KMS-11 (cell line): Measurements from ENCODE around the gene GRAMD1A.
"Not testable (repeated sequence)": the region's sequence is repeated elsewhere in the genome, so short reads cannot be mapped to it uniquely, and the experiment has no call there.

Experiments used
- H2AFZ ChIP-seq: fragments of 200-600 bp; sonication (generic); 2 replicates; pipeline ENCODE4 v1.6.1; 2016; ENCODE audit warnings: antibody characterized with exemption, mixed run types, low read depth
- H3K27ac ChIP-seq: fragments of 200-600 bp; sonication (generic); 2 replicates; pipeline ENCODE4 v1.6.1; 2016; ENCODE audit warnings: mild to moderate bottlenecking, mixed run types
- H3K27me3 ChIP-seq: fragments of 200-600 bp; sonication (generic); 2 replicates; pipeline ENCODE4 v1.6.1; 2017; ENCODE audit warnings: mild to moderate bottlenecking, low read depth, mixed run types, moderate library complexity; ENCODE audit not compliant: insufficient read depth
- H3K36me3 ChIP-seq: fragments of 200-600 bp; sonication (generic); 2 replicates; pipeline ENCODE4 v1.6.1; 2017; ENCODE audit warnings: mild to moderate bottlenecking, mixed run types; ENCODE audit not compliant: insufficient read depth
- H3K4me1 ChIP-seq: fragments of 200-600 bp; sonication (generic); 2 replicates; pipeline ENCODE4 v1.6.1; 2016; ENCODE audit warnings: mild to moderate bottlenecking, low read depth, mixed run types; ENCODE audit not compliant: poor library complexity, severe bottlenecking
- H3K4me2 ChIP-seq: fragments of 200-600 bp; sonication (generic); 2 replicates; pipeline ENCODE4 v1.7.0; 2016; ENCODE audit warnings: mild to moderate bottlenecking, mixed run types
- H3K4me3 ChIP-seq: fragments of 200-600 bp; sonication (generic); IDR thresholded peaks from 2 replicates; pipeline ENCODE4 v1.6.1; 2017; ENCODE audit warnings: low read depth, low read length, mixed read lengths; ENCODE audit not compliant: insufficient read depth
- H3K79me2 ChIP-seq: fragments of 200-600 bp; sonication (generic); 2 replicates; pipeline ENCODE4 v1.6.1; 2016; ENCODE audit warnings: low read depth, mixed run types; ENCODE audit not compliant: insufficient read depth
- H3K9ac ChIP-seq: fragments of 200-600 bp; sonication (generic); 2 replicates; pipeline ENCODE4 v1.6.1; 2016; ENCODE audit warnings: mild to moderate bottlenecking, mixed run types
- H4K20me1 ChIP-seq: fragments of 200-600 bp; sonication (generic); 2 replicates; pipeline ENCODE4 v1.6.1; 2016; ENCODE audit warnings: mild to moderate bottlenecking, mixed run types; ENCODE audit not compliant: insufficient read depth
- TF ChIP-seq, protein P1 (sequence below): fragments of 200-600 bp; sonication (generic); conservative IDR thresholded peaks from 2 replicates; pipeline ENCODE4 v1.6.1; 2017; ENCODE audit warnings: low read depth, mild to moderate bottlenecking, antibody characterized with exemption, low read length, moderate library complexity, mixed read lengths

The GRAMD1A gene

DNA sequence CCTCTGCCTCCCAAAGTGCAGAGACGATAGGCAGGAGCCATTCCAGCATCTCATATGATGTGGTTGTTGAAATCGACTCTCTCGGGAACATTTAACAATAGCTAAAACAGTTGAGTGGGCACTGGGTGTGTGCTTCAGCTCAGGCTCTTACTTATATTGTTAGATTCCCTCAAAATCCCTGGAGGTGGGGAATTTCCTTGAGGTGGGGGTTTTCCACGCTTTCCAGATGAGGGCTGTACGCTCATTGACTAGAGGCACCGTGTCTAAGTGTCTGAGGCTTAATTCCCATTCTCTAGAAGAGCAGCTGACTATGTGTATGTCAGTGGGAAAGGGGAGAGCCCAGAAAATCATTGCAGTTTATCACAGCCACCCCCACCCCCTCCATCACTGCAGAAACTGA lies 10.8 kb upstream of the GRAMD1A start:
- no peaks in the 10 kb centered on the region for H4K20me1 ChIP-seq
- TF ChIP-seq, protein P1, sequence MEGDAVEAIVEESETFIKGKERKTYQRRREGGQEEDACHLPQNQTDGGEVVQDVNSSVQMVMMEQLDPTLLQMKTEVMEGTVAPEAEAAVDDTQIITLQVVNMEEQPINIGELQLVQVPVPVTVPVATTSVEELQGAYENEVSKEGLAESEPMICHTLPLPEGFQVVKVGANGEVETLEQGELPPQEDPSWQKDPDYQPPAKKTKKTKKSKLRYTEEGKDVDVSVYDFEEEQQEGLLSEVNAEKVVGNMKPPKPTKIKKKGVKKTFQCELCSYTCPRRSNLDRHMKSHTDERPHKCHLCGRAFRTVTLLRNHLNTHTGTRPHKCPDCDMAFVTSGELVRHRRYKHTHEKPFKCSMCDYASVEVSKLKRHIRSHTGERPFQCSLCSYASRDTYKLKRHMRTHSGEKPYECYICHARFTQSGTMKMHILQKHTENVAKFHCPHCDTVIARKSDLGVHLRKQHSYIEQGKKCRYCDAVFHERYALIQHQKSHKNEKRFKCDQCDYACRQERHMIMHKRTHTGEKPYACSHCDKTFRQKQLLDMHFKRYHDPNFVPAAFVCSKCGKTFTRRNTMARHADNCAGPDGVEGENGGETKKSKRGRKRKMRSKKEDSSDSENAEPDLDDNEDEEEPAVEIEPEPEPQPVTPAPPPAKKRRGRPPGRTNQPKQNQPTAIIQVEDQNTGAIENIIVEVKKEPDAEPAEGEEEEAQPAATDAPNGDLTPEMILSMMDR = no peak
- H3K27me3 ChIP-seq = no peaks in the 10 kb centered on the region; the same call in 1 of the 2 replicates
- H3K4me1 ChIP-seq = no peaks in the 10 kb centered on the region
- H3K27ac ChIP-seq = no peak overlapping the region
- H3K79me2 ChIP-seq = no peaks in the 10 kb centered on the region
- H2AFZ ChIP-seq = no peak overlapping the region
- H3K4me2 ChIP-seq = no peak overlapping the region
- no peak overlapping the region for H3K9ac ChIP-seq
- H3K4me3 ChIP-seq = no peak overlapping the region
- no peaks in the 10 kb centered on the region for H3K36me3 ChIP-seq

DNA sequence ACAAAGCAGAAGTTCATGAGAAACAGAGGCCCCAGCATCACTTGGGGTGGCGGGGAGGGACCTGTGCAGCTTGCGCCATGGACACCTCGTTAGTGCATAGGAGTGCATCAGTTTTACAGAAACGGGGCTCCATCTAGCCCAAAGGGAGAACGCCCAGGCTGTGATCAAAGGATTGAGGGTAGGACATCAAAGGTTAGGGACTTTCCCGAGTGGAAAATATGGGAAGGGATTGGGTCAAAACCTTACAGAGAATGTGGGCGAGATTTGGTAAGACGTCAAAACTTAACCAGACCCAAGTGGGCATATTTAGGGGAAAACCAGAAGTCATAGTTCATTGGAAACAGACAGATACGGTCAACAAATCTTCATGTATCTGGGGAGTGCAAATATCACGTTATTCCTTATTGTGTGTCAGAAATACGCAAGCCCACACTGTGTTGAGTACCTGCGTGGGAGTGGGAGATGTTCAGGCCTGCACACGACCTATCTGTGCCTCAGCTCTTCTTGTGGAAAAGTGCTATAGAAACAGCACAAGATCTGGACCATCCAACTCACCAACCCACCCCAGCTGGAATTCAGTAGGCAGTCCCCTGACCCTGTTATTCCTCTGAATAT lies 9.4 kb upstream of the GRAMD1A start:
- no peaks in the 10 kb centered on the region for H3K79me2 ChIP-seq
- H3K4me2 ChIP-seq = no peak overlapping the region
- no peak overlapping the region for H3K4me3 ChIP-seq
- no peaks in the 10 kb centered on the region for H4K20me1 ChIP-seq
- TF ChIP-seq, protein P1 = no peak
- H2AFZ ChIP-seq = no peak overlapping the region
- no peaks in the 10 kb centered on the region for H3K36me3 ChIP-seq
- no peak overlapping the region for H3K27ac ChIP-seq
- no peak overlapping the region for H3K9ac ChIP-seq
- no peaks in the 10 kb centered on the region for H3K4me1 ChIP-seq
- H3K27me3 ChIP-seq = no peaks in the 10 kb centered on the region; the same call in 1 of the 2 replicates

DNA sequence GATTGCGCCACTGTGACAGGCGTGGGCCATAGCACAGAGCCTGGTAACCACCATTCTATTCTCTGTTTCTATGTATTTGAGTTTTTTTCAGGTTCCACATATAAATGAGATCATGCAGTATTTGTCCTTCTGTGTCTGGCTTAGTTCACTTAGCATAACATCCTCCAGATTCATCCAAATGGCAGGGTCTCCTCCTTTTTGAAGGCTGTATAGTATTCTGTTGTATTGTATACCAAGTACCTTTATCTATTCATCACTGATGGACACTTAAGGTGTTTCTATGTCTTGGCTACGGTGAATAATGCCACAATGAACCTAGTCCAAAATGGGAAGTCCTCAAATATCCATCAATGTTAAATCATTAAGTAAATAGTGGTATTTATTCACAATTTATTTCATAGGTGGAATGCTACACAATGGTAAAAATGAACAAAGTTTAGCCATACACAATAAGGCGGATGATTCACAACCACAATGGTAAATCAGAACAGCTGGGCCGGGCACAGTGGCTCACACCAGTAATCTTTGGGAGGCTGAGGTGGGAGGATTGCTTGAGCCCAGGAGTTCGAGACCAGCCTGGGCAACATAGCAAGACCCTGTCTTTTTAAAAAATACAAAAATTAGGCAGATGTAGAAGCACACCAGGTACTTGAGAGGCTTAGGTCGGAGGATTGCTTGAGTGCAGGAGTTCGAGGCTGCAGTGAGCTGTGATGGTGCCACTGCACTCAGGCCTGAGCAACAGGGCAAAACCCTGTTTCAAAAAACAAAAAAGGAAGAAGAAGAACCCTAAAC lies 8.4 kb upstream of the GRAMD1A start:
- Histone ChIP-seq H3K27ac (no peak overlapping the region), H3K4me2 (no peak overlapping the region), H4K20me1 (no peaks in the 10 kb centered on the region), H3K79me2 (no peaks in the 10 kb centered on the region), H3K27me3 (no peaks in the 10 kb centered on the region; the same call in 1 of the 2 replicates), H2AFZ (no peak overlapping the region), H3K36me3 (no peaks in the 10 kb centered on the region), H3K4me1 (no peaks in the 10 kb centered on the region), H3K4me3 (no peak overlapping the region), H3K9ac (no peak overlapping the region)
- TF ChIP-seq, protein P1 = no peak

DNA sequence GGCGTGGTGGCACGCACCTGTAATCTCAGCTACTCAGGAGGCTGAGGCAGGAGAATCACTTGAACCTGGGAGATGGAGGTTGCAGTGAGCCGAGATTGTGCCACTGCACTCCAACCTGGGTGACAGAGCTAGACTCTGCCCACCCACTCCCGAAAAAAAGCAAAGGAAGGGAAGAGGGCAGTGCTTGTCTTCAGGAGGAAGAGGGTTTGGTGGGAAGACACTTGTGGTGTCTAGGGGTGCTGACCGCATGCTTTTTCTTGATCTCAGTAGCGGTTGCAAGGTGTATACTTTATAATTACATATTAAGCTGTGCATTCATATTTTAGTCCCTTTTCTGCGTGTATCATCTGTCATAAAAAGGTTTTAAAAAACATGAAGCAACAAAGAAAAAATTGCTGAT lies 7.5 kb upstream of the GRAMD1A start:
- not testable (repeated sequence) for H3K27me3 ChIP-seq, H3K79me2 ChIP-seq, H3K4me1 ChIP-seq, H3K4me3 ChIP-seq, H3K9ac ChIP-seq, H3K36me3 ChIP-seq, H2AFZ ChIP-seq, H3K4me2 ChIP-seq, H4K20me1 ChIP-seq, H3K27ac ChIP-seq

GRCh38 chr19:34994286-34994642 lies 5.9 kb upstream of the GRAMD1A start:
- Histone ChIP-seq H3K4me1 (no peaks in the 10 kb centered on the region), H3K79me2 (no peaks in the 10 kb centered on the region), H3K27ac (no peak overlapping the region), H3K4me2 (no peak overlapping the region), H2AFZ (no peak overlapping the region), H3K27me3 (no peaks in the 10 kb centered on the region; the same call in 1 of the 2 replicates), H3K9ac (no peak overlapping the region), H3K4me3 (no peak overlapping the region), H3K36me3 (no peaks in the 10 kb centered on the region), H4K20me1 (no peaks in the 10 kb centered on the region)
- TF ChIP-seq, protein P1 = no peak
